SIG-M5 treated with dmso at 0.1 percent for 504 hours (cell line): ENCODE measurements around the gene SPTBN1.

ENCODE experiments used
- DNase-seq: peaks from one replicate; lab custom pipeline; 2025; ENCODE audit not compliant: unreplicated experiment; lab: John Stamatoyannopoulos, UW

Gene SPTBN1

DNA sequence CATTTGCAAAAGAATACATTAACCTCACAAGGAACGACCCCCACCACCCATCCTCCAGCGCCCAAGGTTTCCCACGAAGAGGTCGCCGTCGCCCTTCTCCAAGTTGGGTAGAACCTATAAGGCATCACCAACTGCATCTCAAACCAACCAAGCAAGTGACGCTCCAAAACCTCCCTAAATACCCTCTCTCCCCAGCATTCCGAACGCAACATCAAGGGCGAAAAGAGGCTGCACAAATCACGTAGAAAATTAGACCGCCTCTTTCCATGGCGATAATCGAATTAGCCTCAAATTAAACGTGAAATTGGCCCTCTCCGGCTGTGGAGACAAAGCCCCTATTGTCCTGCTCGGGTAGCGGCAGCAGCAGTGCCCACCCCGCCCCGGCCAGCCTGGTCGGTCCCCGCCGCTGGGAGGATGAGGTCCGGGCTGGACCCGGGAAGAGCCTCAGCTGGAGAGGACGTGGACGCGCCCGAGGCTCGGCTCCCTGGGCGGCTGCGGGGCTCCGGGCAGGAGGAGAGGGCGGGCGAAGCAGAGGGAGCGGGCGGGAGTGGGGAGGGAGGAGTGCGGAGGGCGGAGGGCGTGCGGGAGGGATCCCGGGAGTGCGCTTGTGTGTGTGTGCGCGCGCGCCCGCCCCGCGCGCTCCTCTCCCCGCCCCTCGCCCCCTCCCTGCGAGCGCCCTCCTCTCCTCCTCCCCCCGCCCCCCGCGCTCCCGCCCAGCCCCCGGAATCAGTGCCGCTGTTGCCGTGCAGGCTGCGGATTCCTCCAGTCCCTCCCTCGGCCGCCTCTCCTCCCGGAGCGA is at the start of gene SPTBN1:
SPTBN1 (plus strand) TSS at position 765 of the 799 bp plus-strand sequence. CDS start 70,092 bp downstream, outside the sequence.
- no peak for DNase-seq

DNA sequence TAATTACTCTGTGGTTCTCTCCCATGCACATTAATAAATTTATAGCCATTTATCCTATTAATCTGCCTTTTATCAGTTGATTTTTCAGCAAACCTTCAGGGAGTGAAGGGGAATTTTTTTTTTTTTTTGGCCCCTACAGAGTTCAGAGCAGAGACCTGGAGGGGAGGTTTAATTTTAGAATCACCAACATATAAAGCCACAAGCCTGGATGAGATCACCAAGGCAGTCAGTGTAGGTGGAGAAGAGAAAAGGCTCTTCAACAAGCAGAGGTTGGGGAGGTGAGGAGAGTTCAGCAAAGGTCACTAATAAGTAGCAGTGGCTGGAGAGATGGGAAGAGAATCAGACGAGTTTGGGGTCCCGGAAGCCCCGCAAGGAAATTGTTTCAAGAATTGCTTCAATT is 48.4 kb upstream of the SPTBN1 start:
- DNase-seq, result no peak

DNA sequence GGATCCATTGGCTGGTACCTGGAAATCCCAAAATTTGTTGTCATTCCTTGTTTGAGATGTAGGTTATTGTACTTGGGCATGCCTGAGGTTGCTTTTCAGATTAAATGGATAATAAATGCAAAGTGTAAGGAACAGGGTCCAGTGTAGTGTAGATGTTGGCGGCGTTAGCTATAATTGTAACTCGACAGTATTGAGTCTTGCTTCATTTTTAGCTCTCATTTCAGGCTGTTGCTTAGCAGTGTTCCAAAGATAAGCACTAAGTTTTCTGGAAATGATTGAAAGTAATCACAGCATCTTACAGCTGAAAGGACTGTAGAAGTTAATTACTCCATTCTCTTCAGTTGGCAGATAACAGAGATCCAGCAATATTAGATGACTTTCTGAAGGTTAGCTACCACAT is 47.8 kb upstream of the SPTBN1 start:
- no peak for DNase-seq

DNA sequence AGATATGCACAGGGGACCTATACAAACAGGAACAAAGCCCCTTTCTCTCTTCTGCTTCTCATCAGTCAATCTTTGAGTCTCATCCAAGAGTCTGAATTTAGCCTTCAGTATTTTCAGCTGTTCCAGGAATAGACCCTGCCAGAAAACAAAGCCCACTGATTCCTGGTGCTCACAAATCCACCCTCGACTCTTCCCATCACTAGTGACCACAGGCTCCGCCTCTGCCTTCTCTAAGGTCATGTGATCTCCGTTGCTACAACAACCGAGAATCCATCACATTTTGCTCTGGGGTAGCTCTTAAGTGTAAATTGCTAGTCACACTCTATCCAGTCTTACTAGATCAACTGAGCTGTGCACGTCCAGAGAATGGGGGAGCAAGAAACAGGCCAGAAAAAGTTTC is 46.4 kb upstream of the SPTBN1 start:
- no peak for DNase-seq

DNA sequence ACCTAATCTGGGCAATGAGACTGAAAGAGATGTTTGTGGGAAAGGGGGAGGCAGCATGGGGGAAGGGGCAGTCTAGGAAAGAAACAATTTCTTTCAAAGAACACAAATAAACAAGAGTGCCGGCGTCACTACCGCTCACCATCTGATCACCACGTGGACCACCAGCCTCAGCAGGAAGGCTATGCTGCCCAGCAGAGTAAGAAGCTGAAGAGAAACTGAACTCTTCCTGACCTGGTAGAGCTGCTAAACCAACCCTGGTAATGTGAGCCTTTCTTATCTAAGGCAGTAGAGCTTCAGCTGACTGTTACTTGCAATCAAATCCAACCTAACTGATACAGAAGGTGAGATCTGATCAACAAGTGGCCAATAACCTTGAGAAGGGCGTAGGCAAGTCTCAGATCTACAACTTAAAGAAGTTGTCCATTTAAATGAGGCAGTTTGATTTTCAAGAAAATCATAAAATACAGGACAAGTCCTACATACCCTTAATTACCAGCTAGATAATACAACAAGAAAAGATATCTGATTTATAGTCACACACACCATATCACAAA is 44.2 kb upstream of the SPTBN1 start:
- no peak for DNase-seq

DNA sequence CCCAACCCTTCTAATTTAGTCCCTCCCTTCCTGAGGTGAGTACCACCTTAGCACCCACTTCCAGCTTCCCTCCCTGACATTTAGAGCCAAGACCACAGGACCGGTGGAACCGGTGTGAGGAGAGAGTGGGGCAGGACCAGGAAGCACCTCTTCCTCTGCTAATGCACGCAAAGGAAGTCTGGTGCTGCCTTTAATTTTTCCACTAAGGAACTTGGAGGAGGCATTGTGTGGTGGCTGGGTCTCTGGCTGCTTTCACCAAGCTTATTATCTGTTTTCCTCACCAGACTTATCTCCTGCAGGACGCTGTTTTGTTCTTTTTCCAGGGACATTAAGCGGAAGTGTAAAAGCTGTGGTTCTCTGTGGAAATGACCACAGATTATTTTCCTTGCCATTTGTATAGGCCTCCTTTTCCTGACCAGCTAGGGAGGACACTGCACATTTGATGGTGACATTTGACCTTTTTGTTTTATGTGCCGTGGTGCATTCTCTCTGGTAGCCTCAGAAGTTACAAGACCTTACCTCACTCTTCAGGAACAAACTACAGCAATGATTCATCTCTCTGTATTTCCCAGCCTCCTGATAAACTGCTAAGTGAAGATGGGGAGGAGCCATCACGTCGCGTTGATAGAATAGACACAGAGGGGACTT is 39.8 kb upstream of the SPTBN1 start:
- DNase-seq, result no peak

DNA sequence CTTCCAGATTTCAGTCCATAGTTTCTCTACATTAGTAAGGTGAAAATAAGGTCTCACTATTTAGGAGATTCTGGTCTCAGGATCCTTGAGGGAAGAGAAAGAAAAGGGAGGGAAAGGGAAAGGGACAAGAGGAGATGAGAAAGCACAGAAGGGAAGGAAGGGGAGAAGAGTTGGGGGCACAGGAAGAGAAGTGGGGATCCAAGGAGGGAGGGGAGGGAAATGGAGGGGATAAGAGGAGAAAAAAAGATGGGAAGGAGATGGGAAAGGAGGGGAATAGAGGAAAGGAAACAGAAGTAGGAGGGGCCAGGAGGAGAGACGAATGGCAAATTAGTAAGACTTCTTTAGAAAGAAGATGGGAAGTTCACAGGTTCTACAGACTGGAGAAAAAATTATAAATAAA is 39.2 kb upstream of the SPTBN1 start:
- DNase-seq, result no peak

DNA sequence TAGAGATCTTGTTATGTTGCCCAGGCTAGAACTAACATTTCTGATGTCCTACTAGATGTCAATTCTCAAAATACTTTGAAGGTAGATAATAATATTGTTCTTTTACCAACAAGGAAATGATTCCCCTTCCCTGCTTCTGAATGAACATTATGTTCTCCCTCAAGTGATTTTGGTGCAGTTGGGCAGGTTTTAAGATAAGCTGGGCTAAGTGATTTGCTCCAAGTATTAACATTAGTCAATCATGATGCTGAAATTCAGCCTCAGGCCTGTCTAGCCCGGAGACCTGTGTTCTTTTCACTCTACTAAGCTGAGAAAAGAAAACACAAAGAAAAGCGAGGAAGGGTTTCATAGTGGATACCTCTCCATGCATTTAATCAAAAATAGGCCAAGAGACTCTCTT is 38.5 kb upstream of the SPTBN1 start:
- no peak for DNase-seq

DNA sequence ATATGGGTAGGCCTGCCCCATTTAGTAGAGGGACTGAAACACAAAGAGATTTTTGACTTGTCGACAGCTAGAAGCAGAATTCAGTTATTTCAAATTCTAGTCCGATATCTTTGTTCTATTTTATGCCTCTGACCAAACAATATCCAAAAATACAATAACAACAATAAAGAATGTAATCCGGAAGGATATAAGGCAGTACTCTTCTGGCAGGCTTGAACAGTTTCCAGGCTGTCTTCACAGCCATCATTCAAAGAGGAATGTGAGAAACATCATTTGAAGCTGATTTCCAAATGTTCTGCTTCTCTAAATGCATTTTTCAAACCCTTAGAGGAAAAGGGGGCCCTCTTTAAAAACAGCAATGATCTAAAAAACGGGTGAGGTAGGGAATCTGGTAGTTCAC is 36.7 kb upstream of the SPTBN1 start:
- DNase-seq, result no peak

DNA sequence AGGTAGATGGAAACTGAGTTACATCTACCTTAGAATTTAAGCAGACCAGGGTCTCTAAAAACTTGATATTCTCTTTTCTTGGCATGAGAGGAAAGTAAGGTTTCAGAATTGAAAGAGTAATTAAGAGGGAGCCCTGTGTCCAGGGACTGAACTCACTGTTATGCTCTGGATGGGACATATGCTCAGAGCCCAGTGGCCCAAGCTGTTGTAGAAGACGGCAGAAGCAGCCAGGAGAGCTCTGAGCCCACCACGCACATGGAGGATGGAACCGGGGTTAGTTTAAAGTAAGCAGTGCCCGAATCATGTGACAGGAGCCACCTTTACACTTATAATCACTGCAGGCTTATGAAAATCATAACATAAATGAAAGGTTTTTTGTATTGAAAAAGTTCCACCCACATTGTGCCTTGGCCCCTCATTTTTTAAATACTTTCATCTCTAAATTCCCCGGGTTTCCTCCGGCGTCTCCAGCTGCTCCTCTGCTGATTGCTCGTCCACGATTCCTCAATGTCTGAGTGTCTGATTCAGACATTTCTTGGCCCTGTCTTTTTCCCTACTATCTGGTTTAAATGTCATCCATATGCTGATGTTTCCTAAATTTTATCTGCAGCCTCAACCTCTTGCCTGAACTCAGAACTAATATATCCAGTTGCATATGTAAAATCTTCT is 36.1 kb upstream of the SPTBN1 start:
- DNase-seq, result no peak

DNA sequence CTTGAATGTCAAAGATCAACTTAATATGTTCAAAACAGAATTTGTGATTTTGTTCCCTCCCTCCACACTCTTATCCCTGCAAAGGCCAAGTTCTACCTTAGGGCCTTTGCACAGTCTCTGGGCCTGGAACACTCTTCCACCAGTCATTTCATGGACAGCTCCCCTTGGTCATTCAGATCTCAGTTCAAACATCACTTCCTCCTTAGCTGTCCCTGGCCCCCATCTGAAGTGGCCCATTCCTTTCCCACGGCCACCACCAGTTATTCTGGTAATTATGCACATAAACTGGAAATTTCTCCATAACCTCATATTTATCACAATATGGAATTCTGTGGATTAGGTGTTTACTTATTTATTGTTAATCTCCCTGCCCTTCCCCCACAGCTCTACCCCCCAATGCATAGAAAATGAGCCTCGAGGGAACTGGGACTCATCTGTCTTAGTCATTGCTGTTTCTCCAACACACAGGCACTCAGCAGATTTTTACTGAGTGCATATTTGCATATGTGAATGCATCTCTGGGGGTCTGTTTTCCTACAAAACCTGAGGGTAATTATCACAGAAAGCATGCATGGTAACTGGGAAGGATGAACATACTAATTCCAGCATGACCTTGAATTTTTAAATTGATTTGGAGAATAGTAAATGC is 35.5 kb upstream of the SPTBN1 start:
- DNase-seq, result no peak

DNA sequence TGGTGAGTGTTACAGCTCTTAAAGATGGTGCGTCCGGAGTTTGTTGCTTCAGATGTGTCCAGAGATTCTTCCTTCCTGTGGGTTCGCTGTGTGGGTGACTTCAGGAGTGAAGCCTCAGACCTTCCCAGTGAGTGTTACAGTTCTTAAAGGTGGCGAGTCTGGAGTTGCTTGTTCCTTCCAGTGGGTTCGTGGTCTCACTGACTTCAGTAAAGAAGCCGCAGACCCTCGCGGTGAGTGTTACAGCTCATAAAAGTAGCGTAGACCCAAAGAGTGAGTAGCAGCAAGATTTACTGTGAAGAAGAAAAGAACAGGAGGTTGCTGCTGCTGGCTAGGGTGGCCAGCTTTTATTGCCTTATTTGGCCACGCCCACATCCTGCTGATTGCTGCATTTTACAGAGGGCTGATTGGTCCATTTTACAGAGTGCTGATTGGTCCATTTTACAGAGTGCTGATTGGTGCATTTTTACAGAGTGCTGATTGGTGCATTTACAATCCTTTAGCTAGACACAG is 34.0 kb upstream of the SPTBN1 start:
- no peak for DNase-seq

DNA sequence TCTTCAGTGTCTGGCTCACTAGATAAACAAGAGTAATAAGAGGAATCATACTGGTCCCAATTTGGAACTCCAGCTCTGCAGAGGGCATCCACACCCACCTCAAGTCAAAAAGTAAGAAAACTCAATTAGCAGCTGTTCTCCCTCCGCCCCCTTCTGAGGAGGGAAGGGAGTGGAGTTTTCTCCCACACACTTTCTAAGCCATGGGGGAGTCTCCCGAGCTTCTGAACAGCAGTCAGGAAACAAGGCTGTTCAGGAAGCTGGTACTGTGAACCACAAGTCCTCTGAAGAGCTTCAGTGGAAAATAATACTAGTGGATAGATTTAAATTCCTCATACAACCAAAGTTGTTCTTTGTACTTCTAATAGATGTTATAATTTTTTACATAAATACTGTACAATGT is 32.9 kb upstream of the SPTBN1 start:
- no peak for DNase-seq

DNA sequence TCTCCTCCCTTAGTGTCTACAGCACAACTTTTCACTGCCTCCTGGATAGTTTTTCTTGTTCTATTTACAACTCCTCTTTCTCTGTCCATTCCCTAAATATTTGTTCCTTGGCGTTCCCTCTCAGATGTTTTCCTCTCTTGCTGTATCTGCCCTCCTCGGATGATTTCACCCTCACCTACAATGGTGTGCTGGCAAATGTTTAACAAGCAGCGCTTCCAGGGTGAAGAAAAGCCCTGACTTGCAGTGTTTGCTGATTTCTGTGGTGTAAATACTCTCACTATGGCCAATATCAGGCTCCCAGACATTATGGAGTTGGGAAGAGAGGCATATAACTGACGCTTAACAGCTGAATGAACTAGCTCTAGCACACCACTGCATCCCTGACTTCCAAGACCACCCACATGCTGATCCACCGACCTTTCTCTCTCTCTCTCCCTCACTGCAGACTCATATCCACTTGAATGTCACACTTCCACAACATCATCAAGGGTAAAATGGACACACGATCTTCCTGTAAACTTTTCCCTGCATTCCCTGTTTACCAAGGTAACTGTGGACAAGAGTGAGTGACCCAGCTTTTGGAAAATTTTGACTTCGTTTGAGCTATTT is 31.5 kb upstream of the SPTBN1 start:
- DNase-seq, result no peak

DNA sequence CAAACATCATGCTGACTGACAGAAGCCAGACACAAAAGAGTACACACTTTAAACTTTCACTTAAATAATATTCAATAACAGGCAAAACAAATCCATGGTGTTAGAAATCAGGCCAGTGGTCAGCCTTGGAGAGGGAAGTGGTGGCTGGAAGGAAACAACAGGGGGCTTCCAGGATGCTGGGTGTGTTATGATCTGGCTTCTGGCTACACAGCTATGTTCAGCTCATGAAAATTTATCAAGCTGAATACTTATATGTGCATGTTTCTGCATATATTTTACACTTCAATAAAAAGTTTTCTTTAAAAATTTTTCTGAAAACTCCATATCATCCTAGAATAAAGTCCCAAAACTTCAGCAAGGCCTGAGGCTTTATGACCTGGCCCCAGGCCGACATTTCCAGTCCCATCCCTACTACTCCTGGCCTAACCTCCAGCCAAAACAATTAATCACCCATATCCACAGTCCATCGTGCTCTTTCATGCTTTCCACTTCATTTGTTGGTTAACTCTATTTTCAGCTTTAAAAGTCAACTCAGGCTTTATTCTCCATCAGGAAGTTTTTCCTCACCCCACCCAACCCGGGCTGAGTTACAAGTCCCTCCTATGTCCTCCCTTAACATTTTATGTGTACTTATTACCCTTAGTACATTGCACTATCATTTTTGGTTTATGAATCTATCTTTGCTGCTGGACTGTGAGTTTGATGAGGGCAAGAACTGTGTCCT is 27.9 kb upstream of the SPTBN1 start:
- DNase-seq, result no peak

DNA sequence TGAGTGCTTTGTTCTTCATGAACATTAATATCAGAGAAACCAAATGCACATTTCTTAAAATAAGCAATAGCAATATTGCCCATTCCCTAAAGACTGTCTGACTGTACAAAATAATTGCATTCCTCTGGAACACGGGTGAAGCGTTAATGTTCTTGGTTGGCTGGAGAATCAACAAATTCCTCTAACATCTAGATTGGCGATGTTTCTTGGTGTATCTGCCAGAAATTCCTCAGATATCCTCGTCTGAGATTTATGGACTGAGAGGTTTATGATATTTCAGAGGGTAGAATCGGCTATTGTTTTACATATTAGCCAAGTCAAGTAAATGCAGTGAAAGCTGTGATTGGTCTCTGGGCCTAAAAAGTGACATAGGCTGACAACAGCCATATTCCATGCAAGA is 27.1 kb upstream of the SPTBN1 start:
- DNase-seq, result no peak

DNA sequence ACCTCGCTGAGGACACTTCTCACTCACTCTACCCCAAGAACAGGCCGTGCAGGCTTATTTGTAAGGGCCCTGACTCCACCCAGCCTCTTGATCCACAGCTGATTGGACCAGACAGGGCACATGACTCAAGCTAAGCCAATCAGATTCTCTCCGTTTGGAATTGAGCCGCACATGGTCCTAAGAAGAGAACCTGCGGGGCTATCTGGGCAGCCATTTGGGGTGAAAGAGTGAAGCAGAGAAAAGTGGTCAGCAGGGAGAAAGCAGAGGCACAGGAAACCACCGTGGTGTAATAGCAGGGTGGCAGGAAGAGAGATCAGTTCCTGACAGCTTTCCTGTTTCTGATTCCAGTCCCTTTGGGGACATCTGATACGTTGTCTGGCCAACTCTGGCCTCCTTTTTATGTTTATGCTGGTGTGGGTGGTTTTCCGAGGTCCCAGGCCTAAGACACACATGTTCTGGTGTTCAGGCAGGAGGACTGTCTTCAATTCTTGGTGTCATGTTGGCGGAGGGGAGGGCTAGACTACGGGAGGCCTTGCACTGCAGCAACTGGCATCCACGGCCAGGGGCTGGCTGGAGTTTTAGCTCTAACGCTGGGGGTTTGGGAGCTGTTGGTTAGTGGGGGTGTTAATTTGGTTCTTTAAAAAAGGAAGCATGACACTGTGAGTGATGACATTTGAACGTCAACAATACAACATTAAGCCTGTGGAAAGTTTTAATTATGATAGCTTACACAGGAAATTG is 26.1 kb upstream of the SPTBN1 start:
- no peak for DNase-seq

DNA sequence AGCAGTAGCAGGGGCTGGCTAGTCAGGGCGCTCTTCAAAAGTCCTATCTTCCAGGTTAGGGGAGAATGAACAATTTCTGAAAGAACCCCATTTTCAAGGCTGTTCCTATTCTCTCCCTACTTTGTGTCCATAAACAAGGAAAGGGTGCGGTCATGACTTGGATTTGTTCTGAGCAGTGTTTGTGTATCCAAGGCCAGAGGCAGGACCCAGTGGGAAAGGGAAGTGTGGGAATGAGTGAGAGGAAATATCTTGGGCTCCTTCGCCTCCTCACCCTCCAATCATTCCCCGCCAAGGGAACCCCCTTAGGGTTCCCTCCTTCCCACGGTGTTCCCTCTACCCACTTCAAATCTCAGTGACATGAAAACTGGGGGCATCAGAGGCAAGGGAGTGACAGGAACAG is 25.5 kb upstream of the SPTBN1 start:
- no peak for DNase-seq

DNA sequence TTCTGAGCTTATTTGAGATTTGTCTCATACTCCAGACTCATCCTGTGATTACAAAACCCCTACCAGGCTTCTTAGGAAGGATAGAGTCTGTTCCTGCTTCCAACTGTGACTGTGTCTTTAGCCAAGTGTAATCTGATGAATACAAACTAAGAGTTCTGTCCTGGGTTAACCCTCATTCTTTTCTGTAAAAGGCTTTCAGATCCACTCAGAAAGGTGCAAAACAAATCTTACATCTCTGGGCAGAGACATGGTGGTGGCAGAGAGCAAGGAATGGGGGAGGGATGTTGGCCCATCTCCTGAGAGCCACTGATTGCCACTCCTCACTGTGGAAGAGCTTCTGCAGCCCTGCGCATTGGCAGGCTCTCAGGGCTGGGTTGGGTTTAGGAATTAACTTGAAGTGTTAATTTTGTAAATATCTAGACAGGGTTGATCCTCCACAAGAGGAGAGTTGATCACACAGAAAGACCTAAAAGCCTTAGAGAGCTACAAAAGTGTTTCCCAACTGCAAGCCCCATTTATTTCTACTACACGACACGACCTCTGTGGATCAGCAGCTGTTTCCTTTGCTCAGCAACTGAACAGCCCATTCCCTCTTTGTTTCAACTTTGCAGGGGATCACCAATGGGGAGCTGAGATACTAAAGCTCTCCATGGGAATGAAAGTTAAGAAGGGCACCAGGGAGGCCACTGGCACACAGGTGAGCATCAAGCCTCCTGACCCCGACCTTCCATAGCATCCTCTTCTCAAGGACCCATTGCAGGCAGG is 23.7 kb upstream of the SPTBN1 start:
- no peak for DNase-seq
